Nephron (organoid): ENCODE measurements around the gene RBFOX1.
A peak's percentile ranks its signal among the peaks of the same experiment; 100 is the strongest.

Experiments
- H3K27ac Mint-ChIP-seq, 3 experiments: 2 replicates each; pipeline ENCODE4 v1.8.0; 2020; ENCODE audit warnings: mixed read lengths in 3 of 3, mild to moderate bottlenecking in 2 of 3, moderate library complexity in 1 of 3
- H3K27me3 Mint-ChIP-seq: 2 replicates; pipeline ENCODE4 v1.8.0; 2021; ENCODE audit warnings: low read depth, mild to moderate bottlenecking, moderate library complexity, mixed read lengths
- H3K36me3 Mint-ChIP-seq: 2 replicates; pipeline ENCODE4 v1.8.0; 2020; ENCODE audit warnings: low read depth, mixed read lengths
- H3K4me1 Mint-ChIP-seq: 2 replicates; pipeline ENCODE4 v1.8.0; 2020; ENCODE audit warnings: mixed read lengths
- H3K4me3 Mint-ChIP-seq, 3 experiments: 2 replicates each; pipeline ENCODE4 v1.8.0; 2020; ENCODE audit warnings: mild to moderate bottlenecking in 3 of 3, mixed read lengths in 3 of 3, moderate library complexity in 2 of 3
- H3K9me3 Mint-ChIP-seq: 2 replicates; pipeline ENCODE4 v1.8.0; 2020; ENCODE audit warnings: mixed read lengths
- TF ChIP-seq, protein P1 (sequence below), 3 experiments: fragments of 200-600 bp; sonication (generic); IDR thresholded peaks; one replicate each; pipeline ENCODE4 v1.5.0; 2021; ENCODE audit warnings: antibody characterized with exemption in 3 of 3; ENCODE audit not compliant: unreplicated experiment in 3 of 3

Gene RBFOX1

DNA sequence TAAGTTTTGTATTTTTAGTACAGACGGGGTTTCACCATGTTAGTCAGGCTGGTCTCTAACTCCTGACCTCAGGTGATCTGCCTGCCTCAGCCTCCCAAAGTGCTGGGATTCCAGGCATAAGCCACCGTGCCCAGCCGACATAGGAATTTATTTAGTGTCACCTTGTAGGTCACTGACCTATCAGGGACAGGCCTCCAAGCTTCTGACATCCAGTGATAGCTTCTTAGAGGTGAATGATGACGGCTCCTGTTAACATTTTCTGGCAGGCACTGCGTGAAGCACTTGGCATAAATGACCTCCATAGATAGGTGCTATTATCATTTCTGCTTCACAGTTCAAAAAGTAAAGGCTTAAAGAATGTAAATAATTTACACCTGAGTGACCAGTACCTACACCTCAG, 71.6 kb downstream of the RBFOX1 start:
- Mint-ChIP-seq H3K36me3 (no peaks in the 10 kb centered on the region), H3K27me3 (no peaks in the 10 kb centered on the region), H3K4me1 (peaks cover 32% of the 10 kb centered on the region), H3K27ac (no peak overlapping the region), H3K9me3 (no peaks in the 10 kb centered on the region), H3K4me3 (no peak overlapping the region)
- TF ChIP-seq, protein P1, sequence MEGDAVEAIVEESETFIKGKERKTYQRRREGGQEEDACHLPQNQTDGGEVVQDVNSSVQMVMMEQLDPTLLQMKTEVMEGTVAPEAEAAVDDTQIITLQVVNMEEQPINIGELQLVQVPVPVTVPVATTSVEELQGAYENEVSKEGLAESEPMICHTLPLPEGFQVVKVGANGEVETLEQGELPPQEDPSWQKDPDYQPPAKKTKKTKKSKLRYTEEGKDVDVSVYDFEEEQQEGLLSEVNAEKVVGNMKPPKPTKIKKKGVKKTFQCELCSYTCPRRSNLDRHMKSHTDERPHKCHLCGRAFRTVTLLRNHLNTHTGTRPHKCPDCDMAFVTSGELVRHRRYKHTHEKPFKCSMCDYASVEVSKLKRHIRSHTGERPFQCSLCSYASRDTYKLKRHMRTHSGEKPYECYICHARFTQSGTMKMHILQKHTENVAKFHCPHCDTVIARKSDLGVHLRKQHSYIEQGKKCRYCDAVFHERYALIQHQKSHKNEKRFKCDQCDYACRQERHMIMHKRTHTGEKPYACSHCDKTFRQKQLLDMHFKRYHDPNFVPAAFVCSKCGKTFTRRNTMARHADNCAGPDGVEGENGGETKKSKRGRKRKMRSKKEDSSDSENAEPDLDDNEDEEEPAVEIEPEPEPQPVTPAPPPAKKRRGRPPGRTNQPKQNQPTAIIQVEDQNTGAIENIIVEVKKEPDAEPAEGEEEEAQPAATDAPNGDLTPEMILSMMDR (IDR thresholded peaks at IDR 0.05; ENCODE audit: unreplicated experiment in 3 of 3) = no peak

DNA sequence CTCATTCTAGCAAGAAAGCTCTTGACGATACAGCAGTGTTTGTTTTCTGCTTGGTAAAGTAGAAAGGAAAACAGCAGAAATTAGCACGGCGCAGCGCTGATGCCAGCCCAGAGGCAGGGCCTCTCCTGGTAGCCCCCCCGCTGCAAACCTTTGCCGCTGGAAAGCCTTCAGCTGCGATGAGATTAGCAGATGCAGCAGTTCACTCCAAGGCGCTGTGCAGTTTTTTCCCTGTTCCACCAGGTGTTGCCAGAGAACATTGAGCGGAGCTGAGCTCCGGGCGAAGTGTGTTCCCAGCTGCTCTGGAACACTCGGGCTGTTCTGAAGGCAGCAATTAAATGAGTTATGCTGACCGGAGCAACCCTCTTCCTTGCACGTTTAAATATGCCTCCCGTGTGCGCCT, 72.5 kb downstream of the RBFOX1 start:
- Mint-ChIP-seq H3K4me3 (peak overlapping the region in 1 of 3 experiments; percentile 2), H3K27ac (peak overlapping the region; percentile 29 to 92 (median 36)), H3K36me3 (no peaks in the 10 kb centered on the region)

DNA sequence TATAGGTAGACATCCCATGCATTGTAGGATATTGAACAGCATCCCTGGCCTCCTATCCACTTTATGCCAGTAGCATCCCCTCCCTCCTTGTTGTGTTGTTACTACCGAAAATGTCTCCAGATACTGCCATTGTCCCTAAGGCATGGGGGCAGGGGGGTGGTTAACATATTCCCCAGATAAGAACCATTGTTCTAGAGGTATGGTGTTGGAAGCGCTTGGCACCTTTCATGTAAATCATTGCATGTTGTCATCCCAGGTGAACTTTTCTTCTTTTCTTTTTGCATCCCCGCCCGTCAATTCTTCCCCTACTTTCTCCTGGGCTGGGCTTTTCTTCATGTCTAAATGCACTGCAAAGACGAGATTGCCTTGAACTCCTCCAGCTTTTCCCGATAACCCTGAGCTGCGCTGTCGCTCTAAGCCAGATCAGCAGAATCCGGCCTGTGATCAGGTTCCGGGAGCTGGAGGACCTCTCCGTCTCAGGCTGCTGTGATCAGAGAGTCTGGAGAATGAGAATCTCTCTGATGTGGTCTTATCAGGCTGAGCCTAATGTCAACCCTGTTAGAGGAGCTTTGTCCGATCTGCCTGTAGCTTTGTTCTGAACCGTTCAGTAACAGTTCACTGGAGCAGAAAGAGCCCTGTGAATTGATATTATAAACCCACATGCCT, 76.2 kb downstream of the RBFOX1 start:
- TF ChIP-seq, protein P1 (IDR thresholded peaks at IDR 0.05; ENCODE audit: unreplicated experiment in 3 of 3) = no peak
- no peak overlapping the region for H3K4me3 Mint-ChIP-seq
- H3K9me3 Mint-ChIP-seq = no peaks in the 10 kb centered on the region
- peak overlapping the region in 2 of 3 experiments; percentile 31 to 37 for H3K27ac Mint-ChIP-seq
- peaks cover 16% of the 10 kb centered on the region for H3K4me1 Mint-ChIP-seq
- no peaks in the 10 kb centered on the region for H3K36me3 Mint-ChIP-seq
- peaks cover 3% of the 10 kb centered on the region for H3K27me3 Mint-ChIP-seq

More for the DNA sequence above, 72.5 kb downstream of the RBFOX1 start:
- Mint-ChIP-seq H3K9me3 (no peaks in the 10 kb centered on the region), H3K4me1 (peaks cover 32% of the 10 kb centered on the region), H3K27me3 (peaks cover 2% of the 10 kb centered on the region)
- TF ChIP-seq, protein P1 (IDR thresholded peaks at IDR 0.05; ENCODE audit: unreplicated experiment in 3 of 3) = peak; percentile 69 to 82 (median 81)

DNA sequence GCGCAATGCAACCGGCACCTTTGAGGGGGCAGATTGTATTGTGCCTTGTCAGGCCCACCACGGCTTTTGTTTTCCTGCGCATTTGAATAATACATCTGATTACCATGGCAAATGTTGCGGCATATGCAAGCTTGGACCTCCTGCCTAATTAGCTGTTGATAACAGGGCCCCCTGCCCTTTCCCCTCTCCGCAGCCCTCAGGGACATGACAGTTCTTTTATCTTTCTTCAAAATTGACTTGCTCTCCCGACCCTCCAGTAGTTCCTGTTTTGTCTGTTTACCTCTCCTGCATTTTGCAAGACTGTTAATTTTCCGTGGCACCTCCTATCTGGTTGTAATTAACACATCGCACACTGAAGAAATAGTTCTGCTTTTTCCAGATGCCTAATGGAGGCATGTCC, 86.8 kb downstream of the RBFOX1 start:
- Mint-ChIP-seq H3K36me3 (no peaks in the 10 kb centered on the region), H3K27ac (no peak overlapping the region), H3K4me3 (no peak overlapping the region), H3K9me3 (no peaks in the 10 kb centered on the region), H3K27me3 (no peaks in the 10 kb centered on the region), H3K4me1 (peaks cover 13% of the 10 kb centered on the region)
- TF ChIP-seq, protein P1 (IDR thresholded peaks at IDR 0.05; ENCODE audit: unreplicated experiment in 3 of 3) = no peak

DNA sequence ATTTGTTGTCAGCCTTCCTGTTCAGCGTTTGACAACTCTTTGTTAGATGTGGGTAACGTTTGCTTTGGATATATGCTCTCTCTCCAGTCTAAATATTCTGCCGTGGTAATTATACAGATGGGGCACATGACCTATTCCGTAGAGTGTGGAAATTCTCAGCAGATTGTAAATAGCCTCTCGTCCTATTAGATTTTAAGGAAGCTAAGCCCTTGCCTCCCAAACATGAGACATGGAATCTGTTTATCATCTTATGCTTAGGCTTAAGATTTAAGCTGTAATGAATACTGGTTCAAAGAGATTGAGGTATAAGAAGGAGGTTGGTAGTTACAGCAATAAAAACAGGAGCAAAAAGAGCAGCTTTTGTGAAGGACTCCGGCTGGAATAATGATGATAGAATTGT, 87.4 kb downstream of the RBFOX1 start:
- Mint-ChIP-seq H3K9me3 (no peaks in the 10 kb centered on the region), H3K27me3 (no peaks in the 10 kb centered on the region), H3K4me3 (no peak overlapping the region), H3K4me1 (peaks cover 14% of the 10 kb centered on the region), H3K36me3 (no peaks in the 10 kb centered on the region), H3K27ac (peak overlapping the region in 2 of 3 experiments; percentile 63 to 74)
- TF ChIP-seq, protein P1 (IDR thresholded peaks at IDR 0.05; ENCODE audit: unreplicated experiment in 3 of 3) = no peak

DNA sequence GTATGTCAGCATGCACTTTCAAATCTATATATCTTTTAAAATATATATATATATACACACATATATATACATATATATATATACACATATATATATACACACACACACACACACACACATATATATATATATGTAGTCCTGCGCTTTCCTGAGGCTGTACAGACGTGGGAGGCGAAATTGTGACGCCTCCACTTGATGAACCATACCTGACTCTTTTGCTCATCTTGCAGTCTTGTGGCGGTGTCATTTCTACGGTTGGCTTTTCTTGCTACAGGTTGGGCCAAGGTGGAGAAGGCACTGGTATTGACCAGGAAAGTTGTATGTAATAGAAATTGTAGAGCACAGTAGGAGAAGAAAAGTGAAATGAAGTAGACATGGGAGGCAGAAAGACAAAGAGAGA, 88.2 kb downstream of the RBFOX1 start:
- H3K4me1 Mint-ChIP-seq = peaks cover 21% of the 10 kb centered on the region
- H3K27me3 Mint-ChIP-seq = no peaks in the 10 kb centered on the region

More for the DNA sequence above, 88.2 kb downstream of the RBFOX1 start:
- H3K4me3 Mint-ChIP-seq = no peak overlapping the region
- H3K9me3 Mint-ChIP-seq = no peaks in the 10 kb centered on the region
- no peaks in the 10 kb centered on the region for H3K36me3 Mint-ChIP-seq
- TF ChIP-seq, protein P1 (IDR thresholded peaks at IDR 0.05; ENCODE audit: unreplicated experiment in 3 of 3) = no peak
- H3K27ac Mint-ChIP-seq = no peak overlapping the region
